Measurements from ENCODE around the gene CADPS.

Gene CADPS

DNA sequence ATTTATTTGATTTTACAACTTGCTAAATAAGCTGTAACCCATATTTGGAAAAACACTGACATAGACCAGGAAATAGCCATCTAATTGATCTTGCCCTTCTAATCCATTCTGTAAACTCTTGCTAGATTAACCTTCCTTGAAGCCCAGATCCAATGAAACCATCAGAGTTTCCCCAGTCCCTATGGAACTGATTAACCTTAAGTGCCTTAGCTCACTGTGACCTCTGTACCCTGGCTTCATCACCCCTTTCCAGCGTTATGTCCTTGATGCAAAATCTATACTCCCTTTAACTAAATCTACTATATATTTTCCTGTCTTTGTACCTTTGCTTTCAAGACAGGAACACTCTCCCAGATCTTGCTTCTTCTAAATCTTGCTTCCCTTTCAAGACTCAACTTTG lies 42.9 kb upstream of the CADPS start:
- in situ Hi-C loops (cut with HindIII; ENCODE audit: low sequenced_read_pairs), result no loop called here
- no peak for DNase-seq (ENCODE audit: low read depth)
- TF ChIP-seq, protein P1, sequence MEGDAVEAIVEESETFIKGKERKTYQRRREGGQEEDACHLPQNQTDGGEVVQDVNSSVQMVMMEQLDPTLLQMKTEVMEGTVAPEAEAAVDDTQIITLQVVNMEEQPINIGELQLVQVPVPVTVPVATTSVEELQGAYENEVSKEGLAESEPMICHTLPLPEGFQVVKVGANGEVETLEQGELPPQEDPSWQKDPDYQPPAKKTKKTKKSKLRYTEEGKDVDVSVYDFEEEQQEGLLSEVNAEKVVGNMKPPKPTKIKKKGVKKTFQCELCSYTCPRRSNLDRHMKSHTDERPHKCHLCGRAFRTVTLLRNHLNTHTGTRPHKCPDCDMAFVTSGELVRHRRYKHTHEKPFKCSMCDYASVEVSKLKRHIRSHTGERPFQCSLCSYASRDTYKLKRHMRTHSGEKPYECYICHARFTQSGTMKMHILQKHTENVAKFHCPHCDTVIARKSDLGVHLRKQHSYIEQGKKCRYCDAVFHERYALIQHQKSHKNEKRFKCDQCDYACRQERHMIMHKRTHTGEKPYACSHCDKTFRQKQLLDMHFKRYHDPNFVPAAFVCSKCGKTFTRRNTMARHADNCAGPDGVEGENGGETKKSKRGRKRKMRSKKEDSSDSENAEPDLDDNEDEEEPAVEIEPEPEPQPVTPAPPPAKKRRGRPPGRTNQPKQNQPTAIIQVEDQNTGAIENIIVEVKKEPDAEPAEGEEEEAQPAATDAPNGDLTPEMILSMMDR (IDR thresholded peaks at IDR 0.05; ENCODE audit: low read depth, low read length, missing control alignments), result no peak
- no peak overlapping the region for H3K4me3 ChIP-seq (ENCODE audit: low read depth, low read length)

- in situ Hi-C loops (cut with HindIII; ENCODE audit: low sequenced_read_pairs), result no loop called here
- no peak overlapping the region for H3K4me3 ChIP-seq (ENCODE audit: low read depth, low read length)
- no peak for DNase-seq (ENCODE audit: low read depth)
- TF ChIP-seq, protein P1 (IDR thresholded peaks at IDR 0.05; ENCODE audit: low read depth, low read length, missing control alignments), result no peak
Observed at GRCh38 chr3:62911526-62911925, 36.3 kb upstream of the CADPS start.

- in situ Hi-C loops (cut with HindIII; ENCODE audit: low sequenced_read_pairs), result no loop called here
- no peak for DNase-seq (ENCODE audit: low read depth)
- TF ChIP-seq, protein P1 (IDR thresholded peaks at IDR 0.05; ENCODE audit: low read depth, low read length, missing control alignments), result no peak
- no peak overlapping the region for H3K4me3 ChIP-seq (ENCODE audit: low read depth, low read length)
Observed at GRCh38 chr3:62905331-62905730, 30.1 kb upstream of the CADPS start.

- TF ChIP-seq, protein P1 (IDR thresholded peaks at IDR 0.05; ENCODE audit: low read depth, low read length, missing control alignments), result no peak
Observed at GRCh38 chr3:62898530-62899496, 23.6 kb upstream of the CADPS start.

DNA sequence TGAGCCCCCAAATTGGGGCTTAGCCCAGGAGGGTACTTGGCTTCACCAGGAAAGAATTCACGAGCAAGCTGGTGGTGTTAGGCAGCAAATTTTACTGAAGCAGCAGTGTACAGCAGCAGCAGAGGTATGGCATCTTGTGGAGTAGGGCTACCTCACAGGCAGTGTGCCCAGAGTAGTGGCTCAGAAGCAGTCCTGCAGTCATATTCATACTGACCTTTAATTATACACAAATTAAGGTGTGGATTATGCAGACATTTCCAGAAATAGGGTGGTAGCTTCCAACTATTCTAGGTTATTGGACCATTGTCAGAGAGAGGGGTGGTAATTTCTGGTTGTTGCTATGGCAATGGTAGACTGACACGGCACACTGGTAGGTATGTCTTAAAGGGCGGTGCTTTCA lies 20.7 kb upstream of the CADPS start:
- in situ Hi-C loops (cut with HindIII; ENCODE audit: low sequenced_read_pairs), result no loop called here
- DNase-seq (ENCODE audit: low read depth), result no peak
- H3K4me3 ChIP-seq (ENCODE audit: low read depth, low read length), result no peak overlapping the region
- TF ChIP-seq, protein P1 (IDR thresholded peaks at IDR 0.05; ENCODE audit: low read depth, low read length, missing control alignments), result no peak

More at GRCh38 chr3:62898530-62899496, 23.6 kb upstream of the CADPS start:
- DNase-seq (ENCODE audit: low read depth), result no peak
- in situ Hi-C loops (cut with HindIII; ENCODE audit: low sequenced_read_pairs), result no loop called here
- H3K4me3 ChIP-seq (ENCODE audit: low read depth, low read length), result no peak overlapping the region

DNA sequence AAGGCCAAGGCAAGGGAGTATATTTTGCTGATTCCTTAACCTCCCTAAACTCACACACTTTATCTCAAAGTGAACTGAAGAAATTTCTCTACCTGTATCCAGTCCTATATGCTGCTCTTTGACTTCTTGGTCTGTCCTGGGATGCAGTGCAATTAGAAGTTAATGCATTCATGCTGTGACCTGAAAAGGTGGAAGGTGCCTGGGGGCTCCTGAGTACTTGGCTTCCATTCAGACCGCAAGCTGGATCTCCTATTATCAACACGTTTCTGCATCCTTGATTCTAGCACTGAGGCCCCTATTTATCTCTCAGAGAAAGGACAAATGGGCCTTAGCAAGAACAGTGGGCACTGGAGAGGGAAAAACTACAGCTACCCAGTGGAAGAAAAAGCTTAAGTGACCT lies 17.7 kb upstream of the CADPS start:
- H3K4me3 ChIP-seq (ENCODE audit: low read depth, low read length), result no peak overlapping the region
- TF ChIP-seq, protein P1 (IDR thresholded peaks at IDR 0.05; ENCODE audit: low read depth, low read length, missing control alignments), result no peak
- in situ Hi-C loops (cut with HindIII; ENCODE audit: low sequenced_read_pairs), result no loop called here
- DNase-seq (ENCODE audit: low read depth), result no peak
